Measurements from ENCODE around the gene DAPP1. TPM values are rescaled to one million over a fixed set of nuclear protein-coding genes. Genes with fewer than 3 reads are reported as not detected.

DAPP1 gene
- total RNA-seq, 1 experiment from 2014 or later = not detected

- peaks cover 3% of the 10 kb centered on the region; the same call in 1 of the 2 replicates for H3K4me1 ChIP-seq
- intact Hi-C loops (cut with micrococcal nuclease; ENCODE audit: unreplicated experiment) = no loop called here
- Mint-ChIP-seq H3K4me1 (ENCODE audit: low read depth, unreplicated experiment) (no peaks in the 10 kb centered on the region), H3K27ac (ENCODE audit: unreplicated experiment) (no peak overlapping the region), H3K4me3 (ENCODE audit: unreplicated experiment) (no peak overlapping the region), H3K36me3 (ENCODE audit: insufficient read depth, unreplicated experiment) (peaks cover 5% of the 10 kb centered on the region), H3K27me3 (ENCODE audit: insufficient read depth, unreplicated experiment) (peaks cover 2% of the 10 kb centered on the region), H3K9me3 (ENCODE audit: unreplicated experiment) (no peaks in the 10 kb centered on the region)
- CTCF ChIA-PET = no interaction called here
- no peaks in the 10 kb centered on the region for H3K36me3 ChIP-seq (ENCODE audit: control insufficient read depth, insufficient read depth, low read length)
- no peaks in the 10 kb centered on the region for H3K9me3 ChIP-seq
- BruUV-seq (replicated peaks) = no TSS peak
- no peak for DNase-seq
- no peak for TF ChIP-seq CTCF (IDR thresholded peaks at IDR 0.05; ENCODE audit: insufficient read depth in 1 of 2, low read depth in 1 of 2, low read length in 1 of 2, severe bottlenecking in 1 of 2, unreplicated experiment in 1 of 2)
- H3K4me3 ChIP-seq (ENCODE audit: low read depth, low read length) = no peak overlapping the region
- H3K27me3 ChIP-seq (replicated peaks; ENCODE audit: control insufficient read depth, insufficient read depth, low read length) = no peaks in the 10 kb centered on the region
- POLR2A ChIA-PET = no interaction called here
These were observed 16.1 kb downstream of the DAPP1 start for GRCh38 chr4:99832758-99833157.

GRCh38 chr4:99833756-99834155 is 17.1 kb downstream of the DAPP1 start:
- H3K36me3 Mint-ChIP-seq (ENCODE audit: insufficient read depth, unreplicated experiment) = peaks cover 5% of the 10 kb centered on the region
- H3K27me3 Mint-ChIP-seq (ENCODE audit: insufficient read depth, unreplicated experiment) = peaks cover 2% of the 10 kb centered on the region
- H3K4me3 ChIP-seq (ENCODE audit: low read depth, low read length) = no peak overlapping the region
- H3K4me1 Mint-ChIP-seq (ENCODE audit: low read depth, unreplicated experiment) = no peaks in the 10 kb centered on the region
- DNase-seq = no peak
- no peaks in the 10 kb centered on the region for H3K9me3 ChIP-seq
- intact Hi-C loops (cut with micrococcal nuclease; ENCODE audit: unreplicated experiment) = no loop called here
- ChIA-PET CTCF (no interaction called here), POLR2A (interaction anchor here (0.5 kb wide), 1 partner anchor 108 kb away, joined by 3 read pairs; no protein-coding TSS in a partner anchor)
- no peaks in the 10 kb centered on the region for H3K36me3 ChIP-seq (ENCODE audit: control insufficient read depth, insufficient read depth, low read length)
- peaks cover 3% of the 10 kb centered on the region; the same call in 1 of the 2 replicates for H3K4me1 ChIP-seq
- H3K27ac Mint-ChIP-seq (ENCODE audit: unreplicated experiment) = no peak overlapping the region
- no peak for TF ChIP-seq CTCF (IDR thresholded peaks at IDR 0.05; ENCODE audit: insufficient read depth in 1 of 2, low read depth in 1 of 2, low read length in 1 of 2, severe bottlenecking in 1 of 2, unreplicated experiment in 1 of 2)
- no TSS peak for BruUV-seq (replicated peaks)
- no peaks in the 10 kb centered on the region for H3K9me3 Mint-ChIP-seq (ENCODE audit: unreplicated experiment)
- H3K27me3 ChIP-seq (replicated peaks; ENCODE audit: control insufficient read depth, insufficient read depth, low read length) = no peaks in the 10 kb centered on the region
- H3K4me3 Mint-ChIP-seq (ENCODE audit: unreplicated experiment) = no peak overlapping the region

GRCh38 chr4:99834569-99834968 is 17.9 kb downstream of the DAPP1 start:
- DNase-seq = no peak
- Mint-ChIP-seq H3K4me1 (ENCODE audit: low read depth, unreplicated experiment) (no peaks in the 10 kb centered on the region), H3K27ac (ENCODE audit: unreplicated experiment) (no peak overlapping the region), H3K4me3 (ENCODE audit: unreplicated experiment) (no peak overlapping the region), H3K36me3 (ENCODE audit: insufficient read depth, unreplicated experiment) (peaks cover 5% of the 10 kb centered on the region), H3K9me3 (ENCODE audit: unreplicated experiment) (no peaks in the 10 kb centered on the region), H3K27me3 (ENCODE audit: insufficient read depth, unreplicated experiment) (peaks cover 2% of the 10 kb centered on the region)
- no peaks in the 10 kb centered on the region for H3K36me3 ChIP-seq (ENCODE audit: control insufficient read depth, insufficient read depth, low read length)
- ChIA-PET POLR2A (no interaction called here), CTCF (no interaction called here)
- no TSS peak for BruUV-seq (replicated peaks)
- TF ChIP-seq CTCF (IDR thresholded peaks at IDR 0.05; ENCODE audit: insufficient read depth in 1 of 2, low read depth in 1 of 2, low read length in 1 of 2, severe bottlenecking in 1 of 2, unreplicated experiment in 1 of 2) = no peak
- H3K4me1 ChIP-seq = peaks cover 3% of the 10 kb centered on the region; the same call in 1 of the 2 replicates
- no peak overlapping the region for H3K4me3 ChIP-seq (ENCODE audit: low read depth, low read length)
- intact Hi-C loops (cut with micrococcal nuclease; ENCODE audit: unreplicated experiment) = no loop called here
- H3K9me3 ChIP-seq = no peaks in the 10 kb centered on the region
- H3K27me3 ChIP-seq (replicated peaks; ENCODE audit: control insufficient read depth, insufficient read depth, low read length) = no peaks in the 10 kb centered on the region

All from Caco-2 (cell line).